GM12872 (cell line): Measurements from ENCODE around the gene TMEM100.
A peak's percentile ranks its signal among the peaks of the same experiment; 100 is the strongest.

Experiments
- CTCF ChIP-seq: IDR thresholded peaks from 3 replicates; pipeline ENCODE4 v1.5.1; 2011; ENCODE audit warnings: low read depth, mild to moderate bottlenecking, low read length, moderate library complexity; ENCODE audit not compliant: insufficient read depth

TMEM100 gene

GRCh38 chr17:55722742-55723487 is at the start of gene TMEM100:
Gene TMEM100 (minus strand): TSS chr17:55722864. CDS start chr17:55721070, 1,794 bp downstream.
- no peak for TF ChIP-seq CTCF

- no peak for TF ChIP-seq CTCF
These were observed 49.4 kb upstream of the TMEM100 start for GRCh38 chr17:55772086-55772485.

GRCh38 chr17:55770196-55770870 is 47.7 kb upstream of the TMEM100 start:
- peak; percentile 46; the same call in 1 of the 3 replicates for TF ChIP-seq CTCF

GRCh38 chr17:55769625-55770000 is 46.9 kb upstream of the TMEM100 start:
- no peak for TF ChIP-seq CTCF

GRCh38 chr17:55768936-55769624 is 46.4 kb upstream of the TMEM100 start:
- TF ChIP-seq CTCF: no peak

- no peak for TF ChIP-seq CTCF
These were observed 42.8 kb upstream of the TMEM100 start for GRCh38 chr17:55765472-55765871.

GRCh38 chr17:55764610-55765009 is 41.9 kb upstream of the TMEM100 start:
- no peak for TF ChIP-seq CTCF
